ENCODE measurements around the gene MADD. TPM values are rescaled to one million over a fixed set of nuclear protein-coding genes. Genes with fewer than 3 reads are reported as not detected.
A peak's percentile ranks its signal among the peaks of the same experiment; 100 is the strongest.

The MADD gene
- total and polyA plus RNA-seq, 8 donors, result 13.6 to 131 (median 42.6) TPM

GRCh38 chr11:47261291-47261800 lies 8.6 kb upstream of the MADD start:
- H3K4me1 ChIP-seq, result peaks cover 43 to 61% (median 55%) of the 10 kb centered on the region in 4 donors
- intact Hi-C loops (cut with DNase I; ENCODE audit: low total_unique reads), result loop anchor here (10.0 kb wide), 1 partner anchor 77 kb away; the partner anchor contains the start of gene PACSIN3

GRCh38 chr11:47264119-47264518 lies 5.8 kb upstream of the MADD start:
- DNase-seq, result no peak
- Histone ChIP-seq H3K36me3 (peaks cover 0 to 25% (median 17%) of the 10 kb centered on the region in 4 donors), H3K9me3 (no peaks in the 10 kb centered on the region), H3K4me3 (no peak overlapping the region), H3K27ac (peak overlapping the region in 4 of 5 donors; percentile 28 to 72 (median 48)), H3K27me3 (no peaks in the 10 kb centered on the region), H3K4me1 (peaks cover 33 to 54% (median 43%) of the 10 kb centered on the region in 4 donors)
- WGBS, 5 donors, result 57 to 80% (median 73%) methylated on average over 6 of the region's 6 CpGs
- intact Hi-C loops (cut with DNase I; ENCODE audit: low total_unique reads), result loop anchor here (10.0 kb wide), 1 partner anchor 79 kb away; the partner anchor contains the start of gene PACSIN3
- TF ChIP-seq CTCF (IDR thresholded peaks at IDR 0.05), result no peak

More at GRCh38 chr11:47261291-47261800, 8.6 kb upstream of the MADD start:
- Histone ChIP-seq H3K27ac (no peak overlapping the region), H3K4me3 (no peak overlapping the region), H3K9me3 (no peaks in the 10 kb centered on the region), H3K27me3 (no peaks in the 10 kb centered on the region), H3K36me3 (peaks cover 0 to 24% (median 17%) of the 10 kb centered on the region in 4 donors)
- TF ChIP-seq POLR2AphosphoS5 (IDR thresholded peaks at IDR 0.05), result no peak
- no peak for TF ChIP-seq EP300 (IDR thresholded peaks at IDR 0.05)
- no peak for TF ChIP-seq POLR2A (IDR thresholded peaks at IDR 0.05)
- TF ChIP-seq CTCF (IDR thresholded peaks at IDR 0.05), result no peak
- DNase-seq, result no peak
- WGBS, 5 donors, result 88 to 96% (median 92%) methylated on average over 21 to 22 of the region's 22 CpGs

GRCh38 chr11:47264521-47264920 lies 5.4 kb upstream of the MADD start:
- peak in 1 of 2 donors; percentile 38 for DNase-seq
- TF ChIP-seq EP300 (IDR thresholded peaks at IDR 0.05) (no peak), CTCF (IDR thresholded peaks at IDR 0.05) (no peak), POLR2AphosphoS5 (IDR thresholded peaks at IDR 0.05) (no peak), POLR2A (IDR thresholded peaks at IDR 0.05) (no peak)
- peak overlapping the region in 4 of 5 donors; percentile 28 to 72 (median 48) for H3K27ac ChIP-seq
- no peaks in the 10 kb centered on the region for H3K27me3 ChIP-seq
- intact Hi-C loops (cut with DNase I; ENCODE audit: low total_unique reads), result loop anchor here (10.0 kb wide), 1 partner anchor 80 kb away; the partner anchor contains the start of gene PACSIN3
- no peak overlapping the region for H3K4me3 ChIP-seq
- no peaks in the 10 kb centered on the region for H3K9me3 ChIP-seq
- H3K36me3 ChIP-seq, result peaks cover 0 to 25% (median 17%) of the 10 kb centered on the region in 4 donors
- WGBS, 5 donors, result 32 to 56% (median 45%) methylated on average over 4 of the region's 4 CpGs
- H3K4me1 ChIP-seq, result peaks cover 30 to 52% (median 40%) of the 10 kb centered on the region in 4 donors

GRCh38 chr11:47267876-47268275 lies 2.1 kb upstream of the MADD start:
- WGBS, 5 donors, result 63 to 81% (median 76%) methylated on average over 6 of the region's 6 CpGs
- intact Hi-C loops (cut with DNase I; ENCODE audit: low total_unique reads), result loop anchor here (10.0 kb wide), 1 partner anchor 83 kb away; the partner anchor contains the start of gene PACSIN3

More at GRCh38 chr11:47267876-47268275, 2.1 kb upstream of the MADD start:
- no peak overlapping the region for H3K4me3 ChIP-seq
- no peak for DNase-seq
- peak overlapping the region in 4 of 5 donors; percentile 96 to 97 (median 96) for H3K27ac ChIP-seq
- H3K36me3 ChIP-seq, result peaks cover 0 to 4% (median 2%) of the 10 kb centered on the region in 4 donors
- peaks cover 48 to 68% (median 57%) of the 10 kb centered on the region in 4 donors for H3K4me1 ChIP-seq
- TF ChIP-seq POLR2AphosphoS5 (IDR thresholded peaks at IDR 0.05) (no peak), CTCF (IDR thresholded peaks at IDR 0.05) (no peak), POLR2A (IDR thresholded peaks at IDR 0.05) (no peak), EP300 (IDR thresholded peaks at IDR 0.05) (no peak)
- no peaks in the 10 kb centered on the region for H3K9me3 ChIP-seq
- H3K27me3 ChIP-seq, result no peaks in the 10 kb centered on the region

Measured in stomach (tissue), 9 donors.